IMR-90 (cell line): Measurements from ENCODE around the gene MGAT4C. TPM values are rescaled to one million over a fixed set of nuclear protein-coding genes. Genes with fewer than 3 reads are reported as not detected.

Source experiments
- ATAC-seq: fragments of 200-7000 bp; cut with Tn5 transposase; 2 replicates; pipeline ENCODE4 v1.9.1; 2020; ENCODE audit warnings: low read depth, mild to moderate bottlenecking, moderate library complexity
- BruUV-seq: library from RNA; stranded (reverse); fragments of 400-500 nt; replicated peaks from 2 replicates; lab custom pipeline; 2021; lab: Mats Ljungman, UMichigan
- CTCF ChIA-PET: fragments of 300-600 bp; formaldehyde crosslinking; extraction: SDS; loops from one replicate; lab custom pipeline; 2021; ENCODE audit warnings: antibody characterized with exemption; lab: Yijun Ruan, JAX
- POLR2A ChIA-PET: fragments of 300-600 bp; sonication (Branson Sonifier 250); formaldehyde crosslinking; loops from one replicate; lab custom pipeline; 2022; ENCODE audit warnings: antibody characterized with exemption; ENCODE audit not compliant: unreplicated experiment; lab: Charles Lee
- DNase-seq: peaks from one replicate; pipeline ENCODE4 v3.0.0; 2013
- H2AFZ ChIP-seq: replicated peaks from 2 replicates; pipeline ENCODE3; 2013; ENCODE audit warnings: low read length, mild to moderate bottlenecking; ENCODE audit not compliant: poor library complexity
- H2AK5ac ChIP-seq: 2 replicates; pipeline ENCODE4 v1.6.1; 2013; ENCODE audit warnings: low read depth, low read length, inconsistent platforms
- H2AK9ac ChIP-seq: replicated peaks from 2 replicates; pipeline ENCODE3; 2013; ENCODE audit warnings: mild to moderate bottlenecking, low read depth, low read length, moderate library complexity; ENCODE audit not compliant: poor library complexity
- H2BK120ac ChIP-seq: 2 replicates; pipeline ENCODE4 v1.6.1; 2013; ENCODE audit warnings: low read depth, low read length, inconsistent platforms
- H2BK15ac ChIP-seq: 3 replicates; pipeline ENCODE4 v1.6.1; 2013; ENCODE audit warnings: low read depth, low read length, inconsistent platforms
- H2BK20ac ChIP-seq: 2 replicates; pipeline ENCODE4 v1.6.1; 2013; ENCODE audit warnings: low read depth, mild to moderate bottlenecking, inconsistent platforms, low read length, moderate library complexity
- H2BK5ac ChIP-seq: 2 replicates; pipeline ENCODE4 v1.6.1; 2013; ENCODE audit warnings: mild to moderate bottlenecking, low read depth, low read length, inconsistent platforms; ENCODE audit not compliant: poor library complexity, severe bottlenecking
- H3K14ac ChIP-seq: replicated peaks from 2 replicates; pipeline ENCODE4 v1.6.1; 2013; ENCODE audit warnings: low read depth, low read length, inconsistent platforms
- H3K18ac ChIP-seq: 2 replicates; pipeline ENCODE4 v1.6.1; 2013; ENCODE audit warnings: low read depth, low read length, control low read depth
- H3K23ac ChIP-seq: 2 replicates; pipeline ENCODE4 v1.6.1; 2013; ENCODE audit warnings: low read depth, low read length, inconsistent platforms
- H3K27ac ChIP-seq: 2 replicates; pipeline ENCODE4 v1.5.1; 2013; ENCODE audit warnings: mild to moderate bottlenecking, control low read depth, low read length; ENCODE audit not compliant: insufficient read depth
- H3K27me3 ChIP-seq: 2 replicates; pipeline ENCODE4 v1.6.1; 2013; ENCODE audit warnings: low read length; ENCODE audit not compliant: control insufficient read depth, insufficient read depth
- H3K36me3 ChIP-seq: 2 replicates; pipeline ENCODE4 v1.6.1; 2013; ENCODE audit warnings: low read length, mixed read lengths; ENCODE audit not compliant: control insufficient read depth, insufficient read depth
- H3K4ac ChIP-seq: 2 replicates; pipeline ENCODE4 v1.6.1; 2013; ENCODE audit warnings: low read depth, low read length, inconsistent platforms
- H3K4me1 ChIP-seq: 2 replicates; pipeline ENCODE4 v1.6.1; 2013; ENCODE audit warnings: low read length, mixed read lengths; ENCODE audit not compliant: control insufficient read depth, insufficient read depth
- H3K4me2 ChIP-seq: 2 replicates; pipeline ENCODE4 v1.6.1; 2013; ENCODE audit warnings: low read depth, mild to moderate bottlenecking, control low read depth, low read length, moderate library complexity
- H3K4me3 ChIP-seq: 2 replicates; pipeline ENCODE4 v1.5.1; 2013; ENCODE audit warnings: low read depth, mild to moderate bottlenecking, control low read depth, low read length, moderate library complexity; ENCODE audit not compliant: insufficient read depth
- H3K56ac ChIP-seq: 2 replicates; pipeline ENCODE4 v1.6.1; 2013; ENCODE audit warnings: low read length, inconsistent platforms; ENCODE audit not compliant: insufficient read depth; ENCODE audit errors: extremely low read depth
- H3K79me1 ChIP-seq, 2 experiments: 2 replicates each; pipeline ENCODE4 v1.6.1; 2013; ENCODE audit warnings: low read length in 2 of 2, inconsistent platforms in 1 of 2, low read depth in 1 of 2
- H3K9ac ChIP-seq: 2 replicates; pipeline ENCODE4 v1.6.1; 2013; ENCODE audit warnings: low read depth, low read length, control low read depth
- H3K9me1 ChIP-seq: 2 replicates; pipeline ENCODE4 v1.6.1; 2013; ENCODE audit warnings: low read length, inconsistent platforms; ENCODE audit not compliant: insufficient read depth
- H3K9me3 ChIP-seq: 2 replicates; pipeline ENCODE4 v1.6.1; 2013; ENCODE audit warnings: low read length; ENCODE audit not compliant: control insufficient read depth, insufficient read depth
- H4K20me1 ChIP-seq: 2 replicates; pipeline ENCODE4 v1.6.1; 2013; ENCODE audit warnings: low read length, inconsistent platforms; ENCODE audit not compliant: insufficient read depth
- H4K5ac ChIP-seq: 2 replicates; pipeline ENCODE4 v1.6.1; 2013; ENCODE audit warnings: mild to moderate bottlenecking, low read depth, low read length, control low read depth
- H4K8ac ChIP-seq, 2 experiments: 2 replicates each; pipeline ENCODE4 v1.6.1; 2013; ENCODE audit warnings: low read depth in 2 of 2, low read length in 2 of 2, control low read depth in 1 of 2, inconsistent platforms in 1 of 2
- H4K91ac ChIP-seq: 2 replicates; pipeline ENCODE4 v1.6.1; 2013; ENCODE audit warnings: low read depth, low read length, inconsistent platforms; ENCODE audit not compliant: insufficient read depth
- BHLHE40 ChIP-seq: fragments of 150-350 bp; IDR thresholded peaks from 2 replicates; pipeline ENCODE4 v1.6.1; 2016; ENCODE audit warnings: mild to moderate bottlenecking, low read depth, low read length
- CEBPB ChIP-seq: IDR thresholded peaks from 2 replicates; pipeline ENCODE4 v1.6.1; 2012; ENCODE audit warnings: low read depth, low read length, improper control_type of control experiment
- CHD1 ChIP-seq: IDR thresholded peaks from 2 replicates; pipeline ENCODE4 v1.6.1; 2012; ENCODE audit warnings: low read depth, low read length, improper control_type of control experiment
- CTCF ChIP-seq: conservative IDR thresholded peaks from 2 replicates; pipeline ENCODE4 v1.5.1; 2012; ENCODE audit warnings: mild to moderate bottlenecking, low read depth, low read length, improper control_type of control experiment
- FOS ChIP-seq: fragments of 150-350 bp; IDR thresholded peaks from 2 replicates; pipeline ENCODE4 v1.6.1; 2016; ENCODE audit warnings: low read depth, low read length
- MAFK ChIP-seq: IDR thresholded peaks from 2 replicates; pipeline ENCODE4 v1.6.1; 2012; ENCODE audit warnings: low read depth, low read length, improper control_type of control experiment
- MAZ ChIP-seq: IDR thresholded peaks from 2 replicates; pipeline ENCODE4 v1.6.1; 2012; ENCODE audit warnings: low read depth, mild to moderate bottlenecking, low read length, improper control_type of control experiment, moderate library complexity, borderline replicate concordance
- MXI1 ChIP-seq: IDR thresholded peaks from 2 replicates; pipeline ENCODE4 v1.6.1; 2012; ENCODE audit warnings: low read depth, mild to moderate bottlenecking, low read length, moderate library complexity, borderline replicate concordance
- NFE2L2 ChIP-seq: fragments of 150-350 bp; IDR thresholded peaks from 2 replicates; pipeline ENCODE4 v1.6.1; 2016; ENCODE audit warnings: low read depth, mild to moderate bottlenecking, low read length
- POLR2A ChIP-seq: IDR thresholded peaks from 2 replicates; pipeline ENCODE4 v1.6.1; 2012; ENCODE audit warnings: mild to moderate bottlenecking, low read depth, low read length
- RAD21 ChIP-seq: IDR thresholded peaks from 2 replicates; pipeline ENCODE4 v1.6.1; 2012; ENCODE audit warnings: low read length, improper control_type of control experiment
- RCOR1 ChIP-seq: IDR thresholded peaks from 2 replicates; pipeline ENCODE4 v1.6.1; 2012; ENCODE audit warnings: mild to moderate bottlenecking, low read length, improper control_type of control experiment; ENCODE audit not compliant: insufficient replicate concordance
- RFX5 ChIP-seq: IDR thresholded peaks from 2 replicates; pipeline ENCODE4 v1.8.0; 2012; ENCODE audit warnings: low read depth, mild to moderate bottlenecking, low read length, moderate library complexity
- SMC3 ChIP-seq: fragments of 150-350 bp; IDR thresholded peaks from 2 replicates; pipeline ENCODE4 v1.6.1; 2016; ENCODE audit warnings: low read depth, mild to moderate bottlenecking, antibody characterized with exemption, low read length, moderate library complexity
- WGBS, 2 experiments: methylation state at CpG; one replicate each; pipeline versions ENCODE4 v1.1.5 to v1.1.7; 2013; ENCODE audit warnings: missing lambda C conversion rate in 2 of 2; ENCODE audit not compliant: insufficient read length in 1 of 2; ENCODE audit errors: extremely low coverage in 2 of 2; 5-methylcytosine and 5-hydroxymethylcytosine counted together
- dilution Hi-C: fragments of 300-500 bp; cut with HindIII; formaldehyde crosslinking; loops from one replicate; pipeline ENCODE4 v1.14.3; 2018; ENCODE audit warnings: low sequenced_read_pairs; ENCODE audit not compliant: unreplicated experiment
- in situ Hi-C: fragments of 300-500 bp; cut with MboI; formaldehyde crosslinking; loops from 3 replicates; pipeline ENCODE4 v1.14.3; 2019; ENCODE audit warnings: low sequenced_read_pairs, inconsistent platforms, mixed read lengths
- intact Hi-C: fragments of 100-400 bp; cut with micrococcal nuclease; formaldehyde crosslinking; loops from 2 replicates; pipeline ENCODE4 v1.10.0; 2022
- polyA plus RNA-seq, 3 experiments: library from polyadenylated mRNA; depleted of rRNA; stranded (reverse); fragments of >200 nt; gene quantifications; 2 replicates each; pipeline ENCODE4 v1.2.3, GENCODE V29; 2012; ENCODE audit warnings: low replicate concordance in 1 of 3
- total RNA-seq: library from RNA; depleted of rRNA; stranded (reverse); fragments of >200 nt; gene quantifications from 2 replicates; pipeline ENCODE4 v1.2.3, GENCODE V29; 2012
- TF ChIP-seq, protein P1 (sequence below): fragments of 150-350 bp; IDR thresholded peaks from 2 replicates; pipeline ENCODE4 v1.6.1; 2016; ENCODE audit warnings: low read depth, mild to moderate bottlenecking, low read length, moderate library complexity, borderline replicate concordance
- TF ChIP-seq, protein P2 (sequence below): fragments of 150-350 bp; IDR thresholded peaks from 2 replicates; pipeline ENCODE4 v1.6.1; 2017; ENCODE audit warnings: mild to moderate bottlenecking, antibody characterized with exemption, low read length, low read depth

The MGAT4C gene
- total and polyA plus RNA-seq, 2 of the 4 experiments (the other 2 are of a cell fraction): not detected

- Histone ChIP-seq H4K91ac (no peak overlapping the region), H3K36me3 (no peaks in the 10 kb centered on the region), H2BK5ac (no peak overlapping the region), H3K9me1 (peaks cover 3% of the 10 kb centered on the region; the same call in 1 of the 2 replicates), H2AK9ac (no peak overlapping the region), H3K79me1 (no peaks in the 10 kb centered on the region), H3K4me2 (no peak overlapping the region), H4K8ac (no peak overlapping the region), H3K14ac (no peak overlapping the region), H3K56ac (no peak overlapping the region), H3K4ac (no peak overlapping the region), H2AFZ (no peak overlapping the region), H4K20me1 (no peaks in the 10 kb centered on the region), H2BK15ac (no peak overlapping the region), H3K4me3 (no peak overlapping the region), H3K9me3 (no peaks in the 10 kb centered on the region), H2BK20ac (no peak overlapping the region), H3K27me3 (no peaks in the 10 kb centered on the region), H3K4me1 (no peaks in the 10 kb centered on the region), H3K18ac (no peak overlapping the region), H3K27ac (no peak overlapping the region), H4K5ac (no peak overlapping the region), H2AK5ac (no peak overlapping the region), H2BK120ac (no peak overlapping the region), H3K9ac (no peak overlapping the region), H3K23ac (no peak overlapping the region)
- ChIA-PET POLR2A (no interaction called here), CTCF (no interaction called here)
- no CpG with 5 or more reads among the region's 3 CpGs for WGBS, 2 experiments
- in situ Hi-C loops (no loop called here), intact Hi-C loops (no loop called here), dilution Hi-C loops (no loop called here)
- TF ChIP-seq POLR2A (no peak), BHLHE40 (no peak), MAFK (no peak), SMC3 (no peak), NFE2L2 (no peak), MXI1 (no peak), RCOR1 (no peak), RFX5 (no peak), CEBPB (no peak), RAD21 (no peak), FOS (no peak), CTCF (no peak), CHD1 (no peak), MAZ (no peak)
- TF ChIP-seq, protein P1, sequence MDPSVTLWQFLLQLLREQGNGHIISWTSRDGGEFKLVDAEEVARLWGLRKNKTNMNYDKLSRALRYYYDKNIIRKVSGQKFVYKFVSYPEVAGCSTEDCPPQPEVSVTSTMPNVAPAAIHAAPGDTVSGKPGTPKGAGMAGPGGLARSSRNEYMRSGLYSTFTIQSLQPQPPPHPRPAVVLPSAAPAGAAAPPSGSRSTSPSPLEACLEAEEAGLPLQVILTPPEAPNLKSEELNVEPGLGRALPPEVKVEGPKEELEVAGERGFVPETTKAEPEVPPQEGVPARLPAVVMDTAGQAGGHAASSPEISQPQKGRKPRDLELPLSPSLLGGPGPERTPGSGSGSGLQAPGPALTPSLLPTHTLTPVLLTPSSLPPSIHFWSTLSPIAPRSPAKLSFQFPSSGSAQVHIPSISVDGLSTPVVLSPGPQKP: no peak
- TF ChIP-seq, protein P2, sequence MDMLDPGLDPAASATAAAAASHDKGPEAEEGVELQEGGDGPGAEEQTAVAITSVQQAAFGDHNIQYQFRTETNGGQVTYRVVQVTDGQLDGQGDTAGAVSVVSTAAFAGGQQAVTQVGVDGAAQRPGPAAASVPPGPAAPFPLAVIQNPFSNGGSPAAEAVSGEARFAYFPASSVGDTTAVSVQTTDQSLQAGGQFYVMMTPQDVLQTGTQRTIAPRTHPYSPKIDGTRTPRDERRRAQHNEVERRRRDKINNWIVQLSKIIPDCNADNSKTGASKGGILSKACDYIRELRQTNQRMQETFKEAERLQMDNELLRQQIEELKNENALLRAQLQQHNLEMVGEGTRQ: no peak
- no peak for ATAC-seq
- DNase-seq: no peak
- BruUV-seq: no TSS peak
Measured at GRCh38 chr12:86226481-86226880, 29.7 kb downstream of the MGAT4C start.
